NCI-H146 treated with DMSO at 0.1 percent for 48 hours (cell line): ENCODE measurements around the gene LMO7.
A peak's percentile ranks its signal among the peaks of the same experiment; 100 is the strongest.

ENCODE experiments used
- DNase-seq: peaks from one replicate; lab custom pipeline; 2025; ENCODE audit not compliant: unreplicated experiment; lab: John Stamatoyannopoulos, UW

LMO7 gene

DNA sequence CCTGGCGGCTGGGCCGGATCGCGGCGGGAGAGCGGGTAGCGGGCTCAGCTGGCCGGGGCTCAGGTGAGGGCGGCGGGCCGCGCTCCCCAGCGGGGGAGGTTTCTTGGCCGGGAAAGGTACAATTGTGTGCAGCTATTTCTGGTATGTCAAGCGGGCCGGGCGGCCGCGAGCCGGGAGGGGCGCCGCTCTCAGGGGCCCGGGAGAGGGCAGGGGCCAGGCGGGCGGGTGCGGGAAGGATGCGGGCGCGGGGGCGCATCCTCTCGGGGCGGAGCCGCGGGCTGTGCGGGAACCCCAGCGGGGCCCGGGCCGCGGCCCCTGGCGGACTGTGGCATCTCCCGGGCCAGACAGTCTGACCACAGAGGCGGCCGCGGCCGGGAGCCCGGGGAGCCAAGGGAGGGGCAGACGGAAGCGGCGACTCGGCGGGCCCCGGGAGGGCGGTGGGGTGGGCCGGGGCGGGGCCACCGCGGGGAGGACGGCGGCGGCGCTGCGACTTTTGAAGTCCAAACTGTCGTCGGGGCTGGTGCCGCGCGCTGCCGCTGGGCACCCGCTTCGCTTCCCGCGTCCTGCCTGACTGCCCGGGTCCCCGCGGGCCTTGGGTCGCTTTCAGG is at the start of gene LMO7:
LMO7 (plus strand) TSS at position 503 of the 608 bp plus-strand sequence. CDS start 328 bp downstream, outside the sequence.
- peak; percentile 70 for DNase-seq

DNA sequence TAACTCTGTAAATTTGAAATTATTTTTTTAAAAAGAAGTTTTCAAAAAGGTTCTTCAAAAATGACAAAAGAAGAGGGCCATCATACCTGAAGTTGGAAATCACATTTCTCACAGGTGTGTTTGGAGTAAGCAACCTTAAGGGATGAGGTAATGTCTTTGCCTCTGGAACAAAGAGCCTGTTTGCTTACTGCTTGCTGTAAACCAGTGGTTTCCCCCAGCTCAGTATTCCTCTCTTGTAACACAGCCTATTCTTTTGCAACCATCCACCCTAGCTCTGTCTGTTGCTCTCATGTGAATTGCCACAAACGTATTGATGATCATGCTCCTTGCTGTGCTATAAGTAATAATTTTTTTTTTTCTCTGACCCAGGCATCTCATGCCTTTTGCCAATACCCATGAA is 48.5 kb upstream of the LMO7 start:
- peak; percentile 23 for DNase-seq

DNA sequence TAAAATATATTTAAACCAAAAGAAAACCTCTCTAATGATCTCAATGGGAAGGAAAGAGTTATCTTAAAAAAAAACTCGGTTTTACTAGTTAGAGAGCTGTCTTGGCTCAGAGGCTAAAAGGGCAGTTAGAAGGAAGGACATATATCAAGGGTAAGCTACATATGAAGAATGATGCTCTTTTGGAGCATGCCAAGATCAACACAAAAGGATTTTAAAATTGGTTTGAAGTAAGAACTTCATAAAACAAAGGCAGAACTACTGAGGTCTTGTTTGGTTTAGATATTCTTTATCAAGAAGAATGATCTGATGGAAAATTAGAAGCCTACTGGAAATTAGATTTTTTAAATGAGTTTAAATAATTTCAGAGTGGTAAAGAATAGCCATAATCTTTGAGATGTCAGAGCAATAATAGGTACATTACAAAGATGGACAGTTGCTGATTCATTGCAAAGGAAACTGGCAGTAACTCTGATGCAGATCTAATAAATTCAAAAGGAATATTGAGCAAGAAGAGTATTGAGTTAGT is 39.4 kb upstream of the LMO7 start:
- no peak for DNase-seq

DNA sequence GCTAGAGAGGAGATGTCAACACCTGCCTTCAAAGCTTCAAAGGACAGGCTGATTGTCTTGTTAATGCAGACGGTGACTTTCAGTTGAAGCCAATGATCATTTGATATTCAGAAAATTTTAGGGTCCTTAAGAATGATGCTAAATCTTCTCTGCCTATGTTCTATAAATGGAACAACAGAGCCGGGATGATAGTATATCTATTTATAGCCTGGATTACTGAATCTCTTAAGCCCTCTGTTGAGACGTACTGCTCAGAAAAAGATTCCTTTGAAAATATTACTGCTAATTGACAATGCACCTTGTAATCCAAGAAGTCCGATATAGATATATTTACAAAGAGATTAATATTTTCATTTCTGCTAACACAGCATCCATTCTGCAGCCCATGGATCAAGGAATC is 35.8 kb upstream of the LMO7 start:
- DNase-seq: no peak

DNA sequence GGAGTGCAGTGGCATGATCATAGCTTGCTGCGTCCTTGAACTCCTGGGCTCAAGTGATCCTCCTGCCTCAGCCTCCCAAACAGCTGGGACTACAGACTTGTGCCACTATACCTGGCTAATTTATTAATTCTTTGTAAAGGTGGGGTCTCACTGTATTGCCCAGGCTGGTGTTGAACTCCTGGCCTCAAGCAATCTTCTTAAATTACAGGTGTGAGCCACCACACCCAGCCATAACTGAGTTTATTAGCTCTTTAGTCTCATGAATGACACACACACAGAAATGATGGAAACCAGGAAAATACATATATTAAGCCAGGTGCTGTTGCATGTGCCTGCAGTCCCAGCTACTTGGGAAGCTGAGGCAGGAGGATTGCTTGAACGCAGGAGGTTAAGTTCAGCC is 33.1 kb upstream of the LMO7 start:
- no peak for DNase-seq

DNA sequence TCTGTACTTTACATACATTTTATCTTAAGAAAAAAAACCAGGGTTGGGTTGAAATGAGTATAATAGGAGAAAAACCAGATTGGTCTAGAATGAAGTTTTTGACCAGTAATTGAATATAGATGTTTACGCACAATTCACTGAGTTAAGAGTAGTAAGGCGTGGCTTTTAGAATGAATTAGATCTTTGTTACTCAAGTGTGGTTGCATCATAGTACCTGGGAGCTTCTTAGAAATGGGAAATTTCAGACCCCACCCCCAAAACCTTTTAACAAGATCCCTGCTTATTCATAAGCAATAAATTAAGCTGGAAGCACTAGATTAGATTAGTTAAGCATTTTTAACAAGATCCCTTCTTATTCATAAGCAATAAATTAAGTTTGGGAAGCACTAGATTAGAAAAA is 28.7 kb upstream of the LMO7 start:
- no peak for DNase-seq

DNA sequence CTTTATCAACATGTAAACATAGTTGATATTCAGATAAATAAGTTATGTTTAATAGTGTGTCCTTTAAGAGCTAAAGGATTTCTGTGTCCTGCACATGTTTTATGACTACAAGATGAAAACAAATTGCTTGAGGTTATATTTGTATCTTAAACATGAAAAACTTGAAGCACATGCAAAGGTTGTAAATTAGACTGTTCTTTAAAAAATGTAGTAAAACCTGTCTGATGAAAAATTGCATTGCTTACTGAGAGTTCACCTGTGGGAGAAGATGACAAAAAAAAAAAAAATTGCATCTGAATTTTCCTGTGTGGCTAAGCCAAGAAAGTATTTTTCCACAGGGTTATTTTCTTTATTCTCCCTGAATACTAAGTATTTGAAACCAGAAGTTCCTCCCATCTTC is 25.7 kb upstream of the LMO7 start:
- no peak for DNase-seq

DNA sequence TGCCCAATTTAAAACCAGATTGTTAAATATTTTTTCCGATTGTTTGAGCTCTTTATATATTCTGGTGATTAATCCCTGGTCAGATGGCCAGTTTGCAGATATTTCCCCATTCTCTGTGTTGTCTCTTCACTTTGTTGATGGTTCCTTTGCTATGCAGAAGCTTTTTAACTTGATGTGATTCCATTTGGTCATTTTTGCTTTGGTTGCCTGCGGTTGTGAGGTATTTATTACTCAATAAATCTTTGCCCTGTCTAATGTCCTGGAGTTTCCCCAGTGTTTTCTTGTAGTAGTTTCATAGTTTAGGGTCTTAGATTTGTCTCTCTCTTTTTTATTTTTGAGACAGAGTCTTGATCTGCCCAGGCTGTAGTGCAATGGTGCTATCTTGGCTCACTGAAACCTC is 23.8 kb upstream of the LMO7 start:
- DNase-seq: no peak

DNA sequence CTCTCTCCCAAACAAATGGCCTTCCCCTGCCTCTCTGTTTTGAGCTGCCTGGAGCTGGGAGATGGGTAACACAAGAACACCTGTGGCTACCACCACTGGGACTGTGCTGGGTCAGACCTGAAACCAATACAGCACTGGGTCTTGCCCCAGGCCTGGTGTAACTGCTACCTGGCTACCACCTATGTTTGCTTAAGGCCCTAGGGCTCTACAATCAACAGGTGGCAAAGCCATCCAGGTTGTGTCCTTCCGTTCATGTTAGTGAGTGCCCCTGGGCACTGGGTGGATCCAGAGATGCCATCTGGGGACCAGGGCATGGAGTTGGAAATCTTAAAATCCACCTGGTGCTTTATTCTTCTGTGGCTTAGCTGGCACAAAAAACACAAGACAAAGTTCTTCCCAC is 18.9 kb upstream of the LMO7 start:
- DNase-seq: no peak

DNA sequence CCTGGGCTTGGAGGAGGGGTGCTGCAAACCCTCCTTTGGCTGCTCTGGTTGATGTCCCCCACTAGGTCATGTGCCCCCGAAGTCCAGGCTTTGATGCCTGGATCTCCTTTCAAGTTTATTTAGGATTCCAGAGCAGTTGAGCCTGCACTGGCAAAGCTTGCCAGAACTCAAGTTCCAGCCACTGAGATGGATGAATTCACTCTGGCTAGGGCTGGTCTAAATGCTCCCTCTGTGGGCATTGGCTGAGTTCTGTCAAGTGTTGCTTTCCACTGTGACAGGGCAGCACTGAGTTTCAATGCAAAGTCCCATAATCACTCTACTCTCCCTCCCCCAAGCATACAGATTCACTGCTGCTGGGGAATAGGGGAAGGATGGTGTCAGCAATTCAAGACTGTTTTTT is 17.8 kb upstream of the LMO7 start:
- no peak for DNase-seq

DNA sequence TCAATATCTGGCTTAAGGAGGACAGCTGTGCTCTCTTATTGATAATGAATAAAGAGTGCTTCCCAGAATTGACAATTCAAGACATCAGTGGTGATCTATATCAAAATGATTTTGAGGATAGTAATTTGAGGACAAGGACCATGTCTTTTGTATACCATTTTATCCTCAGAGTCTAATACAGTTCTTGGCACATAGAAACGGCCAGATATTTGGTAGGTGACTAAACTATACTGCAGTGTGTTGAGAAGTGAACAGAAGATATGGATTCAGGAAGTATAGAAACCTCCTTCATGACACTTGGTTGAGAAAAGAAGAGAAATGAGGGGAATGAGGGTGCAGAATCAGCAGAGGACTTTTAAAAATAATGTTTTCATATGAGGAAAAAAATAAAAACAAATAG is 16.1 kb upstream of the LMO7 start:
- no peak for DNase-seq

DNA sequence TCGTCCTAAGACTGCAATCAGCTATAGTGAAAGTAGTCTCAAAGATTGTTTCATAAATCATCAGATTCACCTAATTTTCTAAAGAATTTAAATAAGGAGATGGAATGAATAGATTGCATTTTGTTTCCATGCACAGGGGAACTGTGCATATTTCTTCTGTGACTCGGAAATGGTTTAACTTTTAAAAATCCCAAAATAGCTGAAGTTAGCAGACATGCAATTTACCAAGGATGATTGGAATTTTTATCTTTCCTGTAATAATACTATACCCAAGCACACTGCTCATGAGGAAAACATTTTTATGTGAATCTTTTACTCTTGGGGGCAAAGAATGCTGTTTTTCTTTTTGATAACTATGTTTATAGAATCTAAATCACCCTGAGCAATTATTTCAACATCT is 15.0 kb upstream of the LMO7 start:
- no peak for DNase-seq

DNA sequence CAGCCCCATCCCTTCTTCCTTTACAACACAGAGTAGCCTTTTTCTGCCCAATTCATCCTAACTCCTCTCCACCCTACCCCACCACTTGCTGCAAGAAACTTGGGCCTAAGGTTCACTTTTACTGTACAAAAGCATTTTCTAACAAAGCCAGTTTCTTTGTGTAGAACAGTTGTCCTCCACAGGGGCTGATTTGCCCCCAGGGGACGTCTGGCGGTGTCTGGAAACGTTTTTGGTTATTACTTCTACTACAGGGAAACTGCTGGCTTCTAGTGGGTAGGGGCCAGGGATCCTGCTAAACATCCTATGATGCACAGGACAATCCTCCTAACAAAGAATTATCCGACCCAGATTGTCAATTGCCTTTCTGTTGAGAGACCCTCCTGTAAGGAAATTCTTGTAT is 7.3 kb upstream of the LMO7 start:
- DNase-seq: no peak

DNA sequence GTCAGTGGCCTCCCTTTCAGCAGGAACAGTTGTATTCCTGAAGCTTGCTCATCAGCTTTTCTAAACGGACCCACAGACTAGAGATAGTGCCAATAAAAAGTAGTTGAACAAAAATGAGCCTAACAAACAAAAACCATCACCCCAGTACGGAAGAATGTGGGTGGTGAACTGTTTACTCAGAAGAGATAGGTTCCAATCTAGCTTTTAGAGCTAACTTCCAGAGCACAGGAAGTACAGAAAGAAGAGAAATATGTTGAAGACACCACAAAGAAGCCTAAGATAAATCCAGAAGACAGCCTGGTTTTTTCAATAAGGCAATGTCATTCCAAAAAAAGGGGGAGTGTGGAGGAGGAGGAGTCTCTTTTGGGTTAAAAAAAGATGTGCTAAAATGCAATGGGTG is 2.8 kb upstream of the LMO7 start:
- no peak for DNase-seq

DNA sequence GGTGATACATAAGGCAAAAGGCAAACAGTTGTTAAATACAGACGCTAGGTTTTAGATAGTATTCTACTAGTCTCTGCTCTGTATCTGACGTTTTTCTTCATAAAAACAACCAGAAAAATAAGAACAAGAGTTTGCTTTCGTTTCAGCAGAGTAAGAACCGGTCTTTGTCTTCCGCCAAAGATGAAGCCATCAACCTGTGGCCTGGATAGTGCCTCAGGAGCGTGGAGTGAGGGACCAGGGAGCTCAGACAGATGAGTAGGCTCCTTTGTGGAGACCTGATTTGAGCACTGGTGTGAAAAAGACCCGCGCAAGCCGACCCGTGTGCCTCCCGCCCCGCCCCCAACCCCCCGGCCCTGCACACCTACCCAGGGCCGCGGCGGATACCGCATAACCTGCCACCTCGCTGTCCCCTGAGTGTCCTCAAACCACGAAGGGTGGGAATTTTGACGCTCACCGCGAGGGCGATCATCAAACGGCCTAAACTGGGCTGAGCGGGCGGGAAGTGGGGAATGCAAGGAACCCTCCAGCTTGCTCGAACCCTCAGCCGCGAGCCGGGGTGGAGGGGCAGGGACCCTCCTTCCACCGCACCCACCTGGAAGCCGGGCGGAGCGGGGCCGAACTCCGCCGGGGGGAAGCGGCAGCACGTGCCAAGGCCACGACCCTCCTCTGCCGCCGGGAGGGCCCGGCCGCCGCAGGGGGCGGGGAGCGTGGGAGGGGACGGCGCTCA is 866 bp upstream of the LMO7 start:
- DNase-seq: no peak

DNA sequence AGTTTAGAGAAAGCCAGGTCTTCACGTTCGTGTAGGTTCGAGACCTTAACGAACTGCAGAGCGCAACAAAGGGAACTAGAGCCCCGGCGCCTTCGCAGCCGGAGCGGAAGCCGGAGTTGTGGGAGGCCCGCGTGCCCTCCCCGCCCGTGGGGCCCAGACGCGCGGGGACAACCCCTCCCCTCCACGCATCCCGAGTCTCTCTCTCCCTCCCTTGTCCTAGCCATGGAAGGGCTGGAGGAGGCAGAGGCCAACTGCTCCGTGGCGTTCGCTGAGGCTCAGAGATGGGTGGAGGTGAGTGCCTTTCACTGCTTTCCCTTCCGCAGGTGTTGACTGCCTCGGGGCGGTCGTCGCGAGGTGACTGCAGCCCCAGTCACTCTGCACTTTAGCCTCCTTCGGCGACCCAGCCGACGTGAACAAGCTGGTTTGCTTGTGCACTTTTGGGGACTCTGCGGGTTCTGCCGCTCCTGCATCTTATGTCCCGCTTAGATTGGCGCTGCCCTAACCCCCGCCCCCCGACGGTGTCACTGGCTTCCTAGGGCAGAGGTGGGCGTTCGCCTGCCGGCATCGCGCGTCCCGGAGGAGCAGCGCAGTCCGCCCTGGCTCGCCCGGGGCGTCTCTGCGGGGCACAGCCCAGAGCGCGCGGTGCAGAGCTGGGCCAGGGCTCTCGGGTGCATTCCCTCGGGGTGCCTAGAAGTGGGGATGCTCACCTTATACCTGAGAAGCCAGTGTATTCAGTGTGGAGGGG is 478 bp downstream of the LMO7 start:
- DNase-seq: peak; percentile 67

DNA sequence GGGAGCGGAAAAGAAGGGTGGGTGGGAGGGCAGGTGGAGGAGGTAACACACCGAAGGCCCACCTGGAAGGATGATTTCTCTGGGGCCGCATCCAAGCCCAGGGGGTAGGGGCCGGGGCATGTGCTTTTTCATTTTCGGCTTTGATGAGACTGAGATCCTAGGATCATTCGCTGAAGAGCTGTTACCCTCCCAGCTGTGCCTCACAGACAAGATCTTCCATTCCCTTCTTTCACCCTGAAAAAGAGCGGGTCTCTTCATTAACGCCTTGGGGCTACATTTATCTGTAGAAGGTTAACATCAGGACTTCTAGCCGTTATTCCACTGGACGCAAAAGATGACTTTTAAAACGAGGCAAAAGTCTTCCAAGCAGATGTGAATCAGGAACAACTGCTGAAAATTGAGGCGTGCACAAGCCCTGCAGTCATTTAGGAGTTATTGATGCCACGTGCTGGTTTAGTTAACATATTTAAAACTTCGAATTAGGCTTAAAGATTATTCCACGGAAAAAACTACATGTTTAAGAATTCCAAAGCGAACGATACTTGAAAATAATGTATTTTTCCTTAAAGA is 1.1 kb downstream of the LMO7 start:
- DNase-seq: peak; percentile 25

DNA sequence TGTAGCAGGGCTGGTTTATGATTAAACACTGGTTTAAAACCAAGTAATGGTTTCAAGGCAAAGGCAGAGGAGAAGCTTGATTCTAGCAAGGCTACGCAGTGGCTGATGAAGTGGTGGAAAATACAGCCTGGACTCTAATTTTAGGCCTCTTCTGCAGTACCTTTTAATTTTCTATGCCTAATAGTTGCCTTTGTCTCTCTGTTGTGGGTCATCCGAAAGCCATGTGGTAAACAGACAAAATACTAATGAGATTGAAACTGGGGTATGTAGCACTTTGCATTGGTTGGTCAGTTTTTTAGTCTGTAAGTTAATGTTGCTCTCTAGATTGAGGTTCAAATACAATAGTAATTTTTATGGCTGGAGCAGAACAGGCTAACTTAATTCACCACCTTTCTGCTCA is 3.3 kb downstream of the LMO7 start:
- no peak for DNase-seq

DNA sequence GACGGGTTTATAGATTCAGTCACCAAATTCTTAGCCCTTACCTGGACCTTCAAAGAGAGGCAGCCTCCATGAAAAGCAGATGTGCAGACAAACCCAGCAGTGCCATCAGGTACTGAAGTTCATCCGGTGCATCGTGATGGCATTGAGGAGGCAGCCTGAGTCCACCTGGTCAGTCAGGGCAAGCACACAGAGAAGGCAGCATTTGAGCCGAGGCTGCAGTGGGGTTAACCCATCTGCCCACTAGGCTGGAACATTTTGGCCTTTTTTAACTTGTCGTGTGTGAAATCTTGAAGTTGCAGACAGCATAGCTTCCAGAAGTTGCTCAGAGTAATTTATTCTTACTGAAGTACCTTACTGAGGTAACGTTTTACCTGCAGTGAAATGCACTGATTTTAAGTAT is 4.9 kb downstream of the LMO7 start:
- no peak for DNase-seq

DNA sequence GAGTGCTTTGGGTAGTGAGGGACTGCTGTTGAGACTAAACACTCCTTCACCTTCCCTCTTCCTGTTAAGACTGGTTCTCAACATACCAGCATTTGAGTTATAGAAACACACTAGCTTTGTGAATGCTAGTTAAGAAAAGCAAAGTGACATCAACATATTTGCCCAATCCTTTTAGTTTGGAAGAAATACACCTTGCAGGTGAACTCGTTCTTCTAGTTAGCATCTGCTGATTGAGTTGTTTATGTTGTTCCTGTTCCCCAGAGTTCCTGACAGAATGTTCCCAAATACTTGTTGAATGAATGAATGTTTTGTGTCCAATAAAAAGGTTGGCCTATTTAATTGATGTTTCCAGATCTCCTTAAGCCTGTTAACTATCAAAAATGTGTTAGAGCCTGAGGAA is 7.1 kb downstream of the LMO7 start:
- DNase-seq: no peak

DNA sequence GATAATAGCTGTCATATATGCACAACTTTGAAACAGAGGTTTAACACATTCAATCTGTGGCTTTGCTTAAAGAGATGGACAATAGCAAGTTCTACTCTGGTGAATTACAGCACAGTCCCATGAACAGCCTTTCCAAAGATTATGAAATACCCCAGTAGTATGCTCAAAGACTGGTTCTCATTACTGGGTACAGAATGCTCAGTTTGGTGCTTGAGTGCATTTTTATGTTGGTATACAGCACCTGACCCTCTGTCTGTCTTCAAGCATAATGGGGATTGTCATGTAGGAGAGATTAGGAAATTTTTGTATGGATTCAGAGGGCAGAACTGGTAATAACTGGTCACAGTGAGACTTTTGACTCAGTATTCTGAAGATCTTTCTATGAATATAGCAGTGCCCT is 7.6 kb downstream of the LMO7 start:
- no peak for DNase-seq

DNA sequence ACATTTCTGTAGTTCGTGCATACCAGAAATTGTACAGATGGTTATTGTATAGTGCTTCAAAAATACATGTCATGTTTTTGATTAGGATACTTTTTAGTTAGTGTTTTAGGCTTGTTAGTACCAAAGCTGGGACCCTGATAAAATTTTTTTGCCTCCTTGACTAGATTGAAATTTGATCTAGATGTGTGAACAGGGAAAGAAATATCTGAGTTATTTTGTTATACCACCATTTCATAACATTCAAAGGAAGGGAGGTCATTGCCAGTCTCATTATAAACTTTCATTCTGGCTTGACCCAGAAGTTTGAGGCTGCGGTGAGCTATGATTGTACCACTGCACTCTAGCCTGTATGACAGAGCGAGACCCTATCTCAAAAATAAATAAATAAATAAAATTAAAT is 9.0 kb downstream of the LMO7 start:
- no peak for DNase-seq
